Inflammatory macrophage (primary cell): Measurements from ENCODE around the gene ZACN.
"Not testable (repeated sequence)": the region's sequence is repeated elsewhere in the genome, so short reads cannot be mapped to it uniquely, and the experiment has no call there.

Experiments
- DNase-seq, 2 donors: peaks; one replicate each; pipeline ENCODE4 v3.0.0-alpha.2; 2020 to 2022

Gene ZACN

GRCh38 chr17:76054112-76054476, 24.9 kb upstream of the ZACN start:
- DNase-seq, result no peak

- DNase-seq, result no peak
Measured at GRCh38 chr17:76056882-76057281, 22.1 kb upstream of the ZACN start.

DNA sequence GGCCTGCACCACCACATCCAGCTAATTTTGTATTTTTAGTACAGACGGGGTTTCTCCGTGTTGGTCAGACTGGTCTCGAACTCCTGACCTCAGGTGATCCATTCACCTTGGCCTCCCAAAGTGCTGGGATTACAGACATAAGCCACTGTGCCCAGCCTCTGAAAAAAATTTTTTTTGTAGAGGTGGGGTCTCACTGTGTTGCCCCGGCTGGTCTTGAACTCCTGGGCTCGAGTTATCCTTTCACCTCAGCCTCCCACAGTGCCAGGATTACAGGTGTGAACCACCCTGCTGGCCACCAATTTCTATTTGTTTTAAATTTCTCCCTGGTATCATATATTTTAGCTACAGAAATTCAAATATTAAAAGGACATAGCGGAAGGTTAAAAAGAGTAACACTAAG, 20.7 kb upstream of the ZACN start:
- not testable (repeated sequence) for DNase-seq

- DNase-seq, result no peak
Measured at GRCh38 chr17:76063875-76064546, 15.0 kb upstream of the ZACN start.

DNA sequence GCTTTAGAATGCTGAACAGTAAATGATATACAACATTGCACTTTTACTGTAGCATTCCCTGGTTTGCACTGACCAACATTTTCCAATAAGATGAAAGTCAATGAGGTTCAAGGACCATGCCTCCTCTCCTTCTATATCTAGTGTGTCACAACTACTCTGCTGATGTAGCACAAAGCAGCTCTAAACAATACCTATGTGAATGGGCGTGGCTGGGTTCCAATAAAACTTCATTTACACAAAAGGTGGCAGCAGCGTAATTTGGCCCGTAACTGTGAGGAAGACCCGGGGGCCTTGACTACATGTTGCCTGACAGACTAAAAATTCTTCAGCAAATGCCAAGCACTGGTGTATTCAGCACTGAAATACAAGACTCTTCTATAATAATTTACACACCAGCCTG, 13.2 kb upstream of the ZACN start:
- no peak for DNase-seq

GRCh38 chr17:76071531-76072147, 7.3 kb upstream of the ZACN start:
- no peak for DNase-seq

GRCh38 chr17:76072148-76072858, 6.7 kb upstream of the ZACN start, which contains the start of gene SRP68:
SRP68 (minus strand) TSS chr17:76072517; CDS start chr17:76072491, 26 bp downstream.
- DNase-seq, result peak; percentile 87 to 94

GRCh38 chr17:76074390-76075363, 4.3 kb upstream of the ZACN start, which contains the start of gene GALR2:
GALR2 (plus strand) TSS chr17:76074781; CDS start chr17:76074884, 103 bp downstream.
- DNase-seq, result no peak

GRCh38 chr17:76075364-76076145, 3.4 kb upstream of the ZACN start:
- peak; percentile 16 to 34 for DNase-seq

GRCh38 chr17:76076146-76076764, 2.7 kb upstream of the ZACN start:
- DNase-seq, result no peak

DNA sequence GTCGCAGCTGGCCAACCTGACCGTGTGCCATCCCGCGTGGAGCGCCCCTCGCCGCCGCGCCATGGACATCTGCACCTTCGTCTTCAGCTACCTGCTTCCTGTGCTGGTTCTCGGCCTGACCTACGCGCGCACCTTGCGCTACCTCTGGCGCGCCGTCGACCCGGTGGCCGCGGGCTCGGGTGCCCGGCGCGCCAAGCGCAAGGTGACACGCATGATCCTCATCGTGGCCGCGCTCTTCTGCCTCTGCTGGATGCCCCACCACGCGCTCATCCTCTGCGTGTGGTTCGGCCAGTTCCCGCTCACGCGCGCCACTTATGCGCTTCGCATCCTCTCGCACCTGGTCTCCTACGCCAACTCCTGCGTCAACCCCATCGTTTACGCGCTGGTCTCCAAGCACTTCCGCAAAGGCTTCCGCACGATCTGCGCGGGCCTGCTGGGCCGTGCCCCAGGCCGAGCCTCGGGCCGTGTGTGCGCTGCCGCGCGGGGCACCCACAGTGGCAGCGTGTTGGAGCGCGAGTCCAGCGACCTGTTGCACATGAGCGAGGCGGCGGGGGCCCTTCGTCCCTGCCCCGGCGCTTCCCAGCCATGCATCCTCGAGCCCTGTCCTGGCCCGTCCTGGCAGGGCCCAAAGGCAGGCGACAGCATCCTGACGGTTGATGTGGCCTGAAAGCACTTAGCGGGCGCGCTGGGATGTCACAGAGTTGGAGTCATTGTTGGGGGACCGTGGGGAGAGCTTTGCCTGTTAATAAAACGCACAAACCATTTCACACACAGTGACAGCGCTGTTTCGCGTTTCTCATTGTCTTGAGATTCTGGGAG, 2.0 kb upstream of the ZACN start:
- no peak for DNase-seq

DNA sequence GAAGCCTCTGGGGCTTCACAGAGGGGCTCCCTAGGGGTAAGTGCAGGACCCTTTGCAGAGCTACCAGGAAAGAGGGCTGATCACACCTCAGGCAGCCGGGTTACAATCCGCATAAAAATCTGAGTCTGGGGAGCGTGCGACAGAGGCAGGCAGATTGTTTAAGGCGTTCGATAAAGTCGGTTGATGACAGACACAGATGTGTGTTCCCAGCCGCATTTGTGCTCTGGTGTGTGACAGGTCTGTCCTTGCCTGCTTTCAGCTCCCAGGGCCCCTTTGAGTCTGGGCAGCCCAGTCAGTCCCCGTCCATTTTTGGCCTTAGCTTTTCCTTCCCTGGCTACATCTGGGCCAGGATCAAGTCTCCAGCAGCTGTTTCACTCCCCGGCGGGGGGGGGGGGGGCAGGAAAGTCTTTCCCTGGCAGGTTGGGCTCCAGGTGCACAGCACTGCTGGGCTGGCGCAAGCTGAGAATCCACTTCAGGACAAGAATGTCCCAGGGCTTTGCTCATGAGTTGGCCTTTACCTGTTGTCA, 1.3 kb upstream of the ZACN start:
- no peak for DNase-seq

- DNase-seq, result peak in 1 of 2 donors; percentile 12
Measured at GRCh38 chr17:76078370-76078769, 612 bp upstream of the ZACN start.

GRCh38 chr17:76079535-76079955, 563 bp downstream of the ZACN start:
- no peak for DNase-seq

DNA sequence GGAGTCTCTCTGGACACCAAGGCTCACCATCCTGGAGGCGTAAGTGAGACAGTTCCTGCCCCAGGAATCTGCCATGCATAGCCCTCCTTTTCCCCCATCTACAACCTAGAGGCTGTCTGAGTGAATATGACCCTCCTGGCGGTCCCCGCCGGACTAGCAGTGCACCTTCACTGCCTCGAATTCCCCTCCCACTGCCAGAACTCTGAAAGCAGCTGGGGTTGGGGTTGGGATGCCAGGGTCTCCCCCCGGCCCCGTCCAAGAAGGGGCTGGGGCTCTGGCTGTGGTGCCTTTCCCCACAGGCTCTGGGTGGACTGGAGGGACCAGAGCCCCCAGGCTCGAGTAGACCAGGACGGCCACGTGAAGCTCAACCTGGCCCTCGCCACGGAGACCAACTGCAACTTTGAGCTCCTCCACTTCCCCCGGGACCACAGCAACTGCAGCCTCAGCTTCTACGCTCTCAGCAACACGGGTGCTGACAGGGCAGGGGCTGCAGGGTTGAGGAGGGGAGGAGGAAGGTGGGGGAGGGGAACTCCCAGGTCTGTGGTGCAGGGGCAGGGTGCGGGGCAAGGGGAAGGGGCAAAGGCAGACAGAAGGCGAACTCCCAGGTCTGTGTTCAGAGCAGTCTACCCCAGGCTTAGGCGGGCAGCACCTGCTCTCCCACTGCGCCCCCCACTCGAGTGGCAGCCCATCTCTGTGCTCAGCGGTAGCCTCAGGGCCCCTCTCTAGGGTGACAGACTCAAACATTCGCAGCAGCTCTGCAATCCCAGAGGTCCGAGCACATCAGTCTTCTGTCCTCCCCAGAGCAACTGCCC, 1.2 kb downstream of the ZACN start:
- DNase-seq, result no peak

- DNase-seq, result no peak
Measured at GRCh38 chr17:76080768-76081287, 1.8 kb downstream of the ZACN start.

GRCh38 chr17:76081295-76082210, 2.6 kb downstream of the ZACN start:
- DNase-seq, result no peak
